SK-N-SH (cell line): Measurements from ENCODE around the gene TMPRSS9. TPM values are rescaled to one million over a fixed set of nuclear protein-coding genes. Genes with fewer than 3 reads are reported as not detected.

ENCODE experiments used
- CTCF ChIA-PET: fragments of 300-600, 350-600 bp; formaldehyde crosslinking; extraction: SDS; loops from one replicate; lab custom pipeline; 2021; lab: Yijun Ruan, JAX
- POLR2A ChIA-PET: fragments of 350-600 bp; sonication (Branson Sonifier 250); formaldehyde crosslinking; extraction: SDS; loops from one replicate; lab custom pipeline; 2020; ENCODE audit warnings: antibody characterized with exemption, inconsistent platforms; lab: Yijun Ruan, JAX
- DNase-seq: peaks from one replicate; pipeline ENCODE4 v3.0.0; 2012
- H2AFZ ChIP-seq: fragments of 200-600 bp; sonication (generic); 2 replicates; pipeline ENCODE4 v1.8.1; 2016; ENCODE audit warnings: antibody characterized with exemption, mild to moderate bottlenecking, low read depth
- H3F3A ChIP-seq: fragments of 200-600 bp; sonication (generic); replicated peaks from 2 replicates; pipeline ENCODE3; 2016; ENCODE audit warnings: antibody characterized with exemption, mild to moderate bottlenecking; ENCODE audit not compliant: insufficient read depth
- H3K27ac ChIP-seq, 2 experiments: fragments of 200-500 bp in 1 of 2; fragments of 200-600 bp in 1 of 2; sonication (Bioruptor generic) in 1 of 2; sonication (generic), shearing (Covaris generic) in 1 of 2; 2 replicates each; pipeline versions ENCODE4 v1.5.1 to v1.6.1; 2014 to 2016; ENCODE audit warnings: low read depth in 2 of 2, inconsistent platforms in 1 of 2, low read length in 1 of 2, mild to moderate bottlenecking in 1 of 2, mixed read lengths in 1 of 2
- H3K27me3 ChIP-seq: fragments of 200-600 bp; sonication (generic), shearing (Covaris generic); 2 replicates; pipeline ENCODE4 v1.6.1; 2016; ENCODE audit warnings: mixed run types; ENCODE audit not compliant: insufficient read depth
- H3K36me3 ChIP-seq, 2 experiments: fragments of 200-500 bp in 1 of 2; fragments of 200-600 bp in 1 of 2; sonication (Bioruptor generic) in 1 of 2; sonication (generic) in 1 of 2; replicated peaks in 1 of 2; 2 replicates each; pipeline versions ENCODE3 to v1.5.1; 2014 to 2016; ENCODE audit warnings: low read length in 1 of 2, mild to moderate bottlenecking in 1 of 2; ENCODE audit not compliant: insufficient read depth in 2 of 2, control insufficient read depth in 1 of 2
- H3K4me1 ChIP-seq, 2 experiments: fragments of 200-500 bp in 1 of 2; fragments of 200-600 bp in 1 of 2; sonication (Bioruptor generic) in 1 of 2; sonication (generic), shearing (Covaris generic) in 1 of 2; 2 replicates each; pipeline versions ENCODE4 v1.5.1 to v1.6.1; 2014 to 2016; ENCODE audit warnings: low read depth in 1 of 2, low read length in 1 of 2, mixed run types in 1 of 2; ENCODE audit not compliant: insufficient read depth in 2 of 2, control insufficient read depth in 1 of 2
- H3K4me2 ChIP-seq: fragments of 200-600 bp; sonication (generic), shearing (Covaris generic); 2 replicates; pipeline ENCODE4 v1.6.1; 2017; ENCODE audit warnings: mixed run types
- H3K4me3 ChIP-seq, 2 experiments: fragments of 200-500 bp in 1 of 2; fragments of 200-600 bp in 1 of 2; sonication (Bioruptor generic) in 1 of 2; sonication (generic), shearing (Covaris generic) in 1 of 2; 2 replicates each; pipeline versions ENCODE4 v1.5.1 to v1.8.1; 2014 to 2016; ENCODE audit warnings: low read depth in 2 of 2, inconsistent platforms in 1 of 2, low read length in 1 of 2, mild to moderate bottlenecking in 1 of 2, mixed read lengths in 1 of 2, moderate library complexity in 1 of 2
- H3K79me2 ChIP-seq: fragments of 200-600 bp; sonication (generic); 2 replicates; pipeline ENCODE4 v1.8.1; 2017; ENCODE audit warnings: mild to moderate bottlenecking; ENCODE audit not compliant: insufficient read depth
- H3K9ac ChIP-seq: fragments of 200-600 bp; sonication (generic); 2 replicates; pipeline ENCODE4 v1.6.1; 2017; ENCODE audit warnings: mixed run types
- H3K9me2 ChIP-seq: fragments of 200-600 bp; sonication (generic); 2 replicates; pipeline ENCODE4 v1.6.1; 2017; ENCODE audit warnings: mixed run types
- H3K9me3 ChIP-seq: fragments of 200-600 bp; sonication (generic); 2 replicates; pipeline ENCODE4 v1.6.1; 2017; ENCODE audit warnings: mixed run types, mild to moderate bottlenecking, moderate library complexity
- H4K20me1 ChIP-seq: fragments of 200-600 bp; sonication (generic); 2 replicates; pipeline ENCODE4 v1.6.1; 2017; ENCODE audit warnings: mild to moderate bottlenecking, mixed run types; ENCODE audit not compliant: insufficient read depth
- EZH2phosphoT487 ChIP-seq: fragments of 200-600 bp; sonication (generic); IDR thresholded peaks from 2 replicates; pipeline ENCODE4 v1.6.1; 2017; ENCODE audit warnings: low read depth, mixed run types, mild to moderate bottlenecking, antibody characterized with exemption, moderate library complexity, borderline replicate concordance
- FOXM1 ChIP-seq: IDR thresholded peaks from 2 replicates; pipeline ENCODE4 v1.4.0; 2012; ENCODE audit warnings: low read depth, mild to moderate bottlenecking
- GABPA ChIP-seq: IDR thresholded peaks from 2 replicates; pipeline ENCODE4 v1.4.0; 2012; ENCODE audit warnings: low read depth, mild to moderate bottlenecking
- GATA2 ChIP-seq: sonication (generic); formaldehyde crosslinking; IDR thresholded peaks from 2 replicates; pipeline ENCODE4 v1.5.0; 2020; ENCODE audit warnings: mild to moderate bottlenecking, missing genetic modification reagents
- JUND ChIP-seq: IDR thresholded peaks from 2 replicates; pipeline ENCODE4 v1.4.0; 2012
- NFIC ChIP-seq: IDR thresholded peaks from 2 replicates; pipeline ENCODE4 v1.4.0; 2012; ENCODE audit warnings: borderline replicate concordance
- POLR2AphosphoS5 ChIP-seq: IDR thresholded peaks from 2 replicates; pipeline ENCODE4 v1.6.1; 2012; ENCODE audit warnings: low read depth, low read length
- RXRA ChIP-seq: IDR thresholded peaks from 2 replicates; pipeline ENCODE4 v1.4.0; 2012; ENCODE audit warnings: low read depth, mild to moderate bottlenecking, borderline replicate concordance
- SIN3A ChIP-seq: IDR thresholded peaks from 2 replicates; pipeline ENCODE4 v1.6.1; 2012; ENCODE audit warnings: low read depth, mild to moderate bottlenecking, low read length, moderate library complexity, borderline replicate concordance
- TAF1 ChIP-seq: IDR thresholded peaks from 2 replicates; pipeline ENCODE4 v1.6.1; 2012; ENCODE audit warnings: low read depth, mild to moderate bottlenecking, low read length, moderate library complexity, borderline replicate concordance
- YY1 ChIP-seq: IDR thresholded peaks from 2 replicates; pipeline ENCODE4 v1.4.0; 2012; ENCODE audit warnings: low read depth, mild to moderate bottlenecking
- WGBS: methylation state at CpG from one replicate; pipeline ENCODE4 v1.1.6; 2017; ENCODE audit warnings: low lambda C conversion rate; 5-methylcytosine and 5-hydroxymethylcytosine counted together
- polyA plus RNA-seq, 3 experiments: library from polyadenylated mRNA; depleted of rRNA; stranded (reverse); fragments of >200 nt; gene quantifications; 2 replicates each; pipeline ENCODE4 v1.2.3, GENCODE V29; 2012
- TF ChIP-seq, protein P1 (sequence below): IDR thresholded peaks from 2 replicates; pipeline ENCODE4 v1.6.1; 2012; ENCODE audit warnings: mild to moderate bottlenecking, low read depth, low read length, moderate library complexity
- TF ChIP-seq, protein P2 (sequence below): IDR thresholded peaks from 2 replicates; pipeline ENCODE4 v1.4.0; 2012; ENCODE audit warnings: low read depth, borderline replicate concordance
- TF ChIP-seq, protein P3 (sequence below): fragments of 150-350 bp; IDR thresholded peaks from 2 replicates; pipeline ENCODE4 v1.6.1; 2016; ENCODE audit warnings: mild to moderate bottlenecking, low read depth, low read length
- TF ChIP-seq, protein P4 (sequence below): fragments of 150-350 bp; IDR thresholded peaks from 2 replicates; pipeline ENCODE4 v1.6.1; 2017; ENCODE audit warnings: antibody characterized with exemption, low read length, low read depth, borderline replicate concordance
- TF ChIP-seq, protein P5 (sequence below): IDR thresholded peaks from 2 replicates; pipeline ENCODE4 v1.4.0; 2012; ENCODE audit warnings: low read depth, borderline replicate concordance

TMPRSS9 gene
- polyA plus RNA-seq, 1 of the 3 experiments (the other 2 are of a cell fraction) = not detected

DNA sequence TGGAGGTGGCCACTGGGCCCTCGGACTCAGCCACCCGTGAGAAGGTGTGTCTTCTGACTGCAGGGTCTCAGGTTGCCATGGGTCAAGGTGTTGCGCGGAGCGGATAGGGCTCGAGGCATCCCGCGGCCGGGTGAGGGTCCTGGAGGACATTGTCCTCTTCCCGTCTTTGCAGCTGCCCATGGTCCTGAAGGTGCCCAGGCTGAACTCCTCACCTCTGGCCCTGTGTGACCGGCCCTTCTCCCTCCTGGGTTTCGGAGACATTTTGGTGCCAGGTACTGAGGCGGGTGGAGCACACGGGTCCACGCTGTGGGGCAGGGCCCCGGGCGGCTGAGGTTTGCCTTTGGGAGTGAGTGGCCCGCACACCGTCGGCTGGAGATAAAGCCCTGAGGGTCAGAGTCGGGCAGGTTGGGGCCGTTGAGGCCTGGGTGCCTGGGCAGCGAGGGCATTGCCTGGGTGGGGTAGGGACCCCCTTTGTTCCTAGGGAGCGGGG, 15.6 kb upstream of the TMPRSS9 start:
- H3K4me1 ChIP-seq = no peaks in the 10 kb centered on the region; a peak in 1 of 4 replicates
- no peaks in the 10 kb centered on the region for H3K79me2 ChIP-seq
- H3F3A ChIP-seq = no peaks in the 10 kb centered on the region
- no peak for DNase-seq
- ChIA-PET POLR2A (no interaction called here), CTCF (no interaction called here)
- WGBS = 97% methylated on average over 3 of the region's 24 CpGs
- peaks cover 0 to 20% of the 10 kb centered on the region in 2 experiments for H3K36me3 ChIP-seq
- no peak for TF ChIP-seq SIN3A
- TF ChIP-seq, protein P1, sequence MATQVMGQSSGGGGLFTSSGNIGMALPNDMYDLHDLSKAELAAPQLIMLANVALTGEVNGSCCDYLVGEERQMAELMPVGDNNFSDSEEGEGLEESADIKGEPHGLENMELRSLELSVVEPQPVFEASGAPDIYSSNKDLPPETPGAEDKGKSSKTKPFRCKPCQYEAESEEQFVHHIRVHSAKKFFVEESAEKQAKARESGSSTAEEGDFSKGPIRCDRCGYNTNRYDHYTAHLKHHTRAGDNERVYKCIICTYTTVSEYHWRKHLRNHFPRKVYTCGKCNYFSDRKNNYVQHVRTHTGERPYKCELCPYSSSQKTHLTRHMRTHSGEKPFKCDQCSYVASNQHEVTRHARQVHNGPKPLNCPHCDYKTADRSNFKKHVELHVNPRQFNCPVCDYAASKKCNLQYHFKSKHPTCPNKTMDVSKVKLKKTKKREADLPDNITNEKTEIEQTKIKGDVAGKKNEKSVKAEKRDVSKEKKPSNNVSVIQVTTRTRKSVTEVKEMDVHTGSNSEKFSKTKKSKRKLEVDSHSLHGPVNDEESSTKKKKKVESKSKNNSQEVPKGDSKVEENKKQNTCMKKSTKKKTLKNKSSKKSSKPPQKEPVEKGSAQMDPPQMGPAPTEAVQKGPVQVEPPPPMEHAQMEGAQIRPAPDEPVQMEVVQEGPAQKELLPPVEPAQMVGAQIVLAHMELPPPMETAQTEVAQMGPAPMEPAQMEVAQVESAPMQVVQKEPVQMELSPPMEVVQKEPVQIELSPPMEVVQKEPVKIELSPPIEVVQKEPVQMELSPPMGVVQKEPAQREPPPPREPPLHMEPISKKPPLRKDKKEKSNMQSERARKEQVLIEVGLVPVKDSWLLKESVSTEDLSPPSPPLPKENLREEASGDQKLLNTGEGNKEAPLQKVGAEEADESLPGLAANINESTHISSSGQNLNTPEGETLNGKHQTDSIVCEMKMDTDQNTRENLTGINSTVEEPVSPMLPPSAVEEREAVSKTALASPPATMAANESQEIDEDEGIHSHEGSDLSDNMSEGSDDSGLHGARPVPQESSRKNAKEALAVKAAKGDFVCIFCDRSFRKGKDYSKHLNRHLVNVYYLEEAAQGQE = peak; percentile 48; the same call in 1 of the 2 replicates
- no peak for TF ChIP-seq GABPA
- no peaks in the 10 kb centered on the region for H3K27me3 ChIP-seq
- H2AFZ ChIP-seq = no peak overlapping the region
- no peak overlapping the region for H3K4me3 ChIP-seq
- no peaks in the 10 kb centered on the region for H3K9me2 ChIP-seq
- no peaks in the 10 kb centered on the region for H3K9me3 ChIP-seq
- H3K9ac ChIP-seq = no peak overlapping the region
- H3K27ac ChIP-seq = no peak overlapping the region
- H3K4me2 ChIP-seq = no peak overlapping the region
- H4K20me1 ChIP-seq = no peaks in the 10 kb centered on the region

DNA sequence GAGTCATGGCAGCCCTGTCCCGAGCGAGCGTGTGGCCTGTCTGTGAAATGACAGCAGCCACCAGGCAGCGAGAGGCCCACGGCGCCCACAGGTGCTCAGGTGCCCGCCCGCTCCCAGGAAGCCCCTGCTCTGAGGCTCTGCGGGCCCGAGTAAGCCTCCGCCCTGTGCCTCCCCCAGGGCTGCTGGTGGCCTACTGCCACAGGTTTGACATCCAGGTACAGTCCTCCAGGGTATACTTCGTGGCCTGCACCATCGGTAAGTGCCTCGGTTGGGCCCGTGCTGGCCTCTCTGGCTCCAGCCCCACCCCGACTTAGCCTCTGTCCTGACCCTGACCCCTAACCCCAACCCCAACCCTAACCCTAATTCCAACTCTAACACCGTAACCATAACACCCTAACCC, 15.0 kb upstream of the TMPRSS9 start:
- Histone ChIP-seq H3K36me3 (peaks cover 0 to 17% of the 10 kb centered on the region in 2 experiments), H3K9me3 (no peaks in the 10 kb centered on the region), H3K4me3 (no peak overlapping the region), H3K27ac (no peak overlapping the region), H3K9me2 (no peaks in the 10 kb centered on the region), H3K9ac (no peak overlapping the region), H3K79me2 (no peaks in the 10 kb centered on the region), H3K4me1 (no peaks in the 10 kb centered on the region; a peak in 1 of 4 replicates), H3F3A (no peaks in the 10 kb centered on the region), H2AFZ (no peak overlapping the region), H3K4me2 (no peak overlapping the region), H4K20me1 (no peaks in the 10 kb centered on the region), H3K27me3 (no peaks in the 10 kb centered on the region)
- ChIA-PET CTCF (no interaction called here), POLR2A (no interaction called here)
- no peak for DNase-seq
- WGBS = 98% methylated on average over 5 of the region's 17 CpGs
- TF ChIP-seq, protein P2, sequence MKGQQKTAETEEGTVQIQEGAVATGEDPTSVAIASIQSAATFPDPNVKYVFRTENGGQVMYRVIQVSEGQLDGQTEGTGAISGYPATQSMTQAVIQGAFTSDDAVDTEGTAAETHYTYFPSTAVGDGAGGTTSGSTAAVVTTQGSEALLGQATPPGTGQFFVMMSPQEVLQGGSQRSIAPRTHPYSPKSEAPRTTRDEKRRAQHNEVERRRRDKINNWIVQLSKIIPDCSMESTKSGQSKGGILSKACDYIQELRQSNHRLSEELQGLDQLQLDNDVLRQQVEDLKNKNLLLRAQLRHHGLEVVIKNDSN = no peak
- TF ChIP-seq EZH2phosphoT487 (no peak), TAF1 (no peak), RXRA (no peak), GABPA (no peak), GATA2 (CRISPR knock-in tag) (no peak), JUND (no peak), POLR2AphosphoS5 (no peak), NFIC (no peak), FOXM1 (no peak), YY1 (no peak)
- TF ChIP-seq, protein P3, sequence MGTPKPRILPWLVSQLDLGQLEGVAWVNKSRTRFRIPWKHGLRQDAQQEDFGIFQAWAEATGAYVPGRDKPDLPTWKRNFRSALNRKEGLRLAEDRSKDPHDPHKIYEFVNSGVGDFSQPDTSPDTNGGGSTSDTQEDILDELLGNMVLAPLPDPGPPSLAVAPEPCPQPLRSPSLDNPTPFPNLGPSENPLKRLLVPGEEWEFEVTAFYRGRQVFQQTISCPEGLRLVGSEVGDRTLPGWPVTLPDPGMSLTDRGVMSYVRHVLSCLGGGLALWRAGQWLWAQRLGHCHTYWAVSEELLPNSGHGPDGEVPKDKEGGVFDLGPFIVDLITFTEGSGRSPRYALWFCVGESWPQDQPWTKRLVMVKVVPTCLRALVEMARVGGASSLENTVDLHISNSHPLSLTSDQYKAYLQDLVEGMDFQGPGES = no peak
- TF ChIP-seq, protein P4, sequence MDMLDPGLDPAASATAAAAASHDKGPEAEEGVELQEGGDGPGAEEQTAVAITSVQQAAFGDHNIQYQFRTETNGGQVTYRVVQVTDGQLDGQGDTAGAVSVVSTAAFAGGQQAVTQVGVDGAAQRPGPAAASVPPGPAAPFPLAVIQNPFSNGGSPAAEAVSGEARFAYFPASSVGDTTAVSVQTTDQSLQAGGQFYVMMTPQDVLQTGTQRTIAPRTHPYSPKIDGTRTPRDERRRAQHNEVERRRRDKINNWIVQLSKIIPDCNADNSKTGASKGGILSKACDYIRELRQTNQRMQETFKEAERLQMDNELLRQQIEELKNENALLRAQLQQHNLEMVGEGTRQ = no peak
- TF ChIP-seq, protein P5, sequence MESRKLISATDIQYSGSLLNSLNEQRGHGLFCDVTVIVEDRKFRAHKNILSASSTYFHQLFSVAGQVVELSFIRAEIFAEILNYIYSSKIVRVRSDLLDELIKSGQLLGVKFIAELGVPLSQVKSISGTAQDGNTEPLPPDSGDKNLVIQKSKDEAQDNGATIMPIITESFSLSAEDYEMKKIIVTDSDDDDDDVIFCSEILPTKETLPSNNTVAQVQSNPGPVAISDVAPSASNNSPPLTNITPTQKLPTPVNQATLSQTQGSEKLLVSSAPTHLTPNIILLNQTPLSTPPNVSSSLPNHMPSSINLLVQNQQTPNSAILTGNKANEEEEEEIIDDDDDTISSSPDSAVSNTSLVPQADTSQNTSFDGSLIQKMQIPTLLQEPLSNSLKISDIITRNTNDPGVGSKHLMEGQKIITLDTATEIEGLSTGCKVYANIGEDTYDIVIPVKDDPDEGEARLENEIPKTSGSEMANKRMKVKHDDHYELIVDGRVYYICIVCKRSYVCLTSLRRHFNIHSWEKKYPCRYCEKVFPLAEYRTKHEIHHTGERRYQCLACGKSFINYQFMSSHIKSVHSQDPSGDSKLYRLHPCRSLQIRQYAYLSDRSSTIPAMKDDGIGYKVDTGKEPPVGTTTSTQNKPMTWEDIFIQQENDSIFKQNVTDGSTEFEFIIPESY = no peak
